Purkinje cell (primary cell): Measurements from ENCODE around the gene UHMK1. TPM values are rescaled to one million over a fixed set of nuclear protein-coding genes. Genes with fewer than 3 reads are reported as not detected.

Source experiments
- polyA plus RNA-seq: library from polyadenylated mRNA; unstranded; fragments of >200 nt; fragmentation: Nextera tagmentation; gene quantifications from 2 replicates; pipeline ENCODE4 v1.2.1, GENCODE V29; 2014

Gene UHMK1, protein sequence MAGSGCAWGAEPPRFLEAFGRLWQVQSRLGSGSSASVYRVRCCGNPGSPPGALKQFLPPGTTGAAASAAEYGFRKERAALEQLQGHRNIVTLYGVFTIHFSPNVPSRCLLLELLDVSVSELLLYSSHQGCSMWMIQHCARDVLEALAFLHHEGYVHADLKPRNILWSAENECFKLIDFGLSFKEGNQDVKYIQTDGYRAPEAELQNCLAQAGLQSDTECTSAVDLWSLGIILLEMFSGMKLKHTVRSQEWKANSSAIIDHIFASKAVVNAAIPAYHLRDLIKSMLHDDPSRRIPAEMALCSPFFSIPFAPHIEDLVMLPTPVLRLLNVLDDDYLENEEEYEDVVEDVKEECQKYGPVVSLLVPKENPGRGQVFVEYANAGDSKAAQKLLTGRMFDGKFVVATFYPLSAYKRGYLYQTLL
- polyA plus RNA-seq = 49.6 and 56.4 TPM in 2 replicates

DNA sequence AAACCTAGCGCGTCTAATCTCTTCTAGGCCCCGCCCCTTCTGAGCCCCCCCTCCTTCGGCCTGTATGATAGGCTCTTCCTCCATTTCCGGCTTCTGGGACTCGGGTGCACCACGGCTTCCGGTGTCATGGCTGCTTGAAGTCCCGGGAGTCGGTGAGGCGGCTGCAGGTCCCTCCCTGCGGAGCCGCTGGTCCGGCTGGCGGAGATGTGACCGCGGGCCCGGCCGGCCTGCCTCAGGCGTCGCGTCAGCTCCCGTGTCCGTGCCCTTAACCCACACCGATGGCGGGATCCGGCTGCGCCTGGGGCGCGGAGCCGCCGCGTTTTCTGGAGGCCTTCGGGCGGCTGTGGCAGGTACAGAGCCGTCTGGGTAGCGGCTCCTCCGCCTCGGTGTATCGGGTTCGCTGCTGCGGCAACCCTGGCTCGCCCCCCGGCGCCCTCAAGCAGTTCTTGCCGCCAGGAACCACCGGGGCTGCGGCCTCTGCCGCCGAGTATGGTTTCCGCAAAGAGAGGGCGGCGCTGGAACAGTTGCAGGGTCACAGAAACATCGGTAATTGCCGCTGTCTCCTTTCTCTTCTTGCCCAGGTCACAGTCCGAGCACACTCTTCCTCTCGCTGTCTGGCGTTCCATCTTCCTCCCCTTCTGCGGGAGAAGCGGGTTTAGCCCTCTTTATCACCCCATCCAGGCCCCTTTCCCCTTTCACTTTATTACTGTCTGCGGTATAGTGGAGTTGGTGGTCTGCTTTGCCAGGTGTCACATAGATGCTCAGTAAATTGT is at the start of gene UHMK1:
Gene UHMK1, plus strand, starts transcription at position 96 of the 773 bp plus-strand sequence. Its CDS starts 183 bp downstream, at position 279.

DNA sequence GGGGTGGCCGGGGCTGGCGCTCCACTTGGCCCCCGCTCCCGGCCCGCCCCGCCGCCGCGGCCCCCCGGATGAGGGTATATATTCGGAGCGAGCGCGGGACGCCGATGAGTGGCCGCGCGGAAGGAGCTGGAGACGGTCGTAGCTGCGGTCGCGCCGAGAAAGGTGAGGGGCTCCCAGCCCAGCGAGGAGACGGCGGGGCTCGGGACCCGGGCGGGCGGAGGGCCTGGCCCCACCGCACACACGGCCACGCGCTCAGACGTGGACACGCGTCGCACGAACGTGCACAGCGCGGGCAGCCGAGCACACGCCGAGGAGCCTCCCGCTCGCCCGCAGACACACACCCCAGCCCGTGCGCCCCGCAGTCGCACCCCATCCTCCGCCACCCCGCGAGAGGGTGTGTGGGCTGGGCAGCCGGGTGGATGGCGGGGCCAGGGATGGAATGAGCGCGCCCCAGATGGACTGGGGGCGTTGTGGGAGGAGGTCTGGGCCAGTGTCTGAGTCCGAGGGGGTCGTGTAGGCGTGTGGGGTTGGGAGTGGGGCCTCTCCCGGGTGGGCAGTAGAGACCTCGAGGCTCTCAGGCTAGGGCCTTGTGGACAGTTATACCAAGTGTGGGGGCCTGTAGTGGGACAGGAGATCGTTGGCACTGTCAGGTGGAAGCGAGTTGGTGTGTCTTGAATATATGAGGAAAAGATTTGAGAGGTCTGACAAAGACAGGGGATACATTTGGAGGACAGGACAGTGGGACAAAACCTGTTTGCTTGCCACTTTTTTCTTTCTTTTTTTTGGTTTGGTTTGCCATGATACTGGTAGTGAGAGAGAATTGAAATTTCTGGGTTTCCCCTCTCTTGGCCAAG is 64.2 kb downstream of the UHMK1 start, which contains the start of gene UAP1:
Gene UAP1, plus strand, starts transcription at position 107 of the 854 bp plus-strand sequence. CDS start 4,347 bp downstream, outside the sequence.

Other genes starting within 250 kb of the UHMK1 start
- not detected in 2 replicates for gene SPATA46, start 121.0 kb upstream of the UHMK1 start, polyA plus RNA-seq
- gene C1orf226, start 116.1 kb upstream of the UHMK1 start, polyA plus RNA-seq = 0.78 and 1.1 TPM in 2 replicates
- 2.2 TPM in 1 of 2 replicates, not detected in the other for gene SH2D1B, start 85.7 kb upstream of the UHMK1 start, polyA plus RNA-seq
- gene UAP1, start 63.9 kb downstream of the UHMK1 start, polyA plus RNA-seq = 42.4 and 42.9 TPM in 2 replicates
- 1.1 TPM in 2 replicates for gene DDR2, start 134.6 kb downstream of the UHMK1 start, polyA plus RNA-seq